Astrocyte (in vitro differentiated cells and primary cell): Measurements from ENCODE around the gene INTS6L.

Source experiments
- EZH2 ChIP-seq: IDR thresholded peaks from 2 replicates; pipeline ENCODE4 v1.6.1; 2012; ENCODE audit warnings: mild to moderate bottlenecking, low read length, inconsistent platforms; ENCODE audit not compliant: insufficient read depth
- TF ChIP-seq, protein P1 (sequence below): IDR thresholded peaks from 2 replicates; pipeline ENCODE4 v1.5.1; 2011; ENCODE audit warnings: low read depth, mild to moderate bottlenecking, inconsistent platforms, low read length, moderate library complexity; ENCODE audit not compliant: insufficient read depth

- TF ChIP-seq, protein P1, sequence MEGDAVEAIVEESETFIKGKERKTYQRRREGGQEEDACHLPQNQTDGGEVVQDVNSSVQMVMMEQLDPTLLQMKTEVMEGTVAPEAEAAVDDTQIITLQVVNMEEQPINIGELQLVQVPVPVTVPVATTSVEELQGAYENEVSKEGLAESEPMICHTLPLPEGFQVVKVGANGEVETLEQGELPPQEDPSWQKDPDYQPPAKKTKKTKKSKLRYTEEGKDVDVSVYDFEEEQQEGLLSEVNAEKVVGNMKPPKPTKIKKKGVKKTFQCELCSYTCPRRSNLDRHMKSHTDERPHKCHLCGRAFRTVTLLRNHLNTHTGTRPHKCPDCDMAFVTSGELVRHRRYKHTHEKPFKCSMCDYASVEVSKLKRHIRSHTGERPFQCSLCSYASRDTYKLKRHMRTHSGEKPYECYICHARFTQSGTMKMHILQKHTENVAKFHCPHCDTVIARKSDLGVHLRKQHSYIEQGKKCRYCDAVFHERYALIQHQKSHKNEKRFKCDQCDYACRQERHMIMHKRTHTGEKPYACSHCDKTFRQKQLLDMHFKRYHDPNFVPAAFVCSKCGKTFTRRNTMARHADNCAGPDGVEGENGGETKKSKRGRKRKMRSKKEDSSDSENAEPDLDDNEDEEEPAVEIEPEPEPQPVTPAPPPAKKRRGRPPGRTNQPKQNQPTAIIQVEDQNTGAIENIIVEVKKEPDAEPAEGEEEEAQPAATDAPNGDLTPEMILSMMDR: peak; percentile 19
- TF ChIP-seq EZH2: no peak
Measured at GRCh38 chrX:135596495-135596894, 76.0 kb downstream of the INTS6L start.
